Calu3 (cell line): Measurements from ENCODE around the gene VPS4B. TPM values are rescaled to one million over a fixed set of nuclear protein-coding genes. Genes with fewer than 3 reads are reported as not detected.

ENCODE experiments used
- BruUV-seq: library from RNA; stranded (reverse); fragments of 400-500 nt; replicated peaks from 2 replicates; lab custom pipeline; 2021; lab: Mats Ljungman, UMichigan
- CTCF ChIA-PET: fragments of 300-600 bp; sonication (Branson Sonifier 250); formaldehyde crosslinking; loops from one replicate; lab custom pipeline; 2022; ENCODE audit warnings: antibody characterized with exemption; lab: Charles Lee
- DNase-seq: peaks from one replicate; pipeline ENCODE4 v3.0.0; 2022
- H3K27ac Mint-ChIP-seq: one replicate; pipeline ENCODE4 v1.8.0; 2022; ENCODE audit warnings: mixed read lengths; ENCODE audit not compliant: unreplicated experiment
- H3K27me3 Mint-ChIP-seq: one replicate; pipeline ENCODE4 v1.8.0; 2022; ENCODE audit warnings: mixed read lengths; ENCODE audit not compliant: unreplicated experiment
- H3K36me3 Mint-ChIP-seq: one replicate; pipeline ENCODE4 v1.8.0; 2022; ENCODE audit warnings: mild to moderate bottlenecking, moderate library complexity, mixed read lengths; ENCODE audit not compliant: insufficient read depth, unreplicated experiment
- H3K4me1 Mint-ChIP-seq: one replicate; pipeline ENCODE4 v1.8.0; 2022; ENCODE audit warnings: mild to moderate bottlenecking, low read depth, mixed read lengths; ENCODE audit not compliant: unreplicated experiment
- H3K4me3 Mint-ChIP-seq: one replicate; pipeline ENCODE4 v1.8.0; 2022; ENCODE audit warnings: mild to moderate bottlenecking, low read depth, moderate library complexity, mixed read lengths; ENCODE audit not compliant: unreplicated experiment
- H3K9me3 Mint-ChIP-seq: one replicate; pipeline ENCODE4 v1.8.0; 2022; ENCODE audit warnings: low read depth, mixed read lengths; ENCODE audit not compliant: unreplicated experiment
- intact Hi-C: fragments of 100-400 bp; cut with micrococcal nuclease; formaldehyde crosslinking; loops from one replicate; pipeline ENCODE4 v1.10.0; 2022; ENCODE audit not compliant: unreplicated experiment
- total RNA-seq: library from RNA; stranded (reverse); gene quantifications from 2 replicates; pipeline ENCODE4 v1.2.3, GENCODE V29; 2022
- TF ChIP-seq, protein P1 (sequence below): fragments of 200-600 bp; IDR thresholded peaks from one replicate; pipeline ENCODE4 v1.8.0; 2022; ENCODE audit warnings: antibody characterized with exemption; ENCODE audit not compliant: unreplicated experiment

VPS4B gene
- total RNA-seq, 1 experiment from 2014 or later, result 83.3 TPM

DNA sequence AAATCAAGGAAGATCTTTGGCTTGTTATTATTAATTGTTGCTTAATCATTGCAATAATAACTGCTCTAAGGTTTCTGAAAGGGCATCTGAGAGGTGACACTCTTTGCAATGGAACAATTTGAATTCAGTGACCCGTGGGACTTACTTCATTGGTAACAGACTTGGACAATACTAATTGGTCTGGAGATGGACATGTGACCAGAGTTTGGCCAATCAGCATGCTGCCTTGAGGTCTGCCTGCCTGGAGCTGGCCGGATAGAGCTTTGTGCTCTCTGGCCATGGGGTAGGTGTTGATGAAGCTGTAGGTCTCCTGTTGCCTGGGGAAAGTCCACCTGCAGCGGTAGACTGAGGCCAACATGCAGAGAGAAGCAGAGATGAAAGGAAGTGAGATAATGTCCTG, 24.0 kb upstream of the VPS4B start:
- TF ChIP-seq, protein P1, sequence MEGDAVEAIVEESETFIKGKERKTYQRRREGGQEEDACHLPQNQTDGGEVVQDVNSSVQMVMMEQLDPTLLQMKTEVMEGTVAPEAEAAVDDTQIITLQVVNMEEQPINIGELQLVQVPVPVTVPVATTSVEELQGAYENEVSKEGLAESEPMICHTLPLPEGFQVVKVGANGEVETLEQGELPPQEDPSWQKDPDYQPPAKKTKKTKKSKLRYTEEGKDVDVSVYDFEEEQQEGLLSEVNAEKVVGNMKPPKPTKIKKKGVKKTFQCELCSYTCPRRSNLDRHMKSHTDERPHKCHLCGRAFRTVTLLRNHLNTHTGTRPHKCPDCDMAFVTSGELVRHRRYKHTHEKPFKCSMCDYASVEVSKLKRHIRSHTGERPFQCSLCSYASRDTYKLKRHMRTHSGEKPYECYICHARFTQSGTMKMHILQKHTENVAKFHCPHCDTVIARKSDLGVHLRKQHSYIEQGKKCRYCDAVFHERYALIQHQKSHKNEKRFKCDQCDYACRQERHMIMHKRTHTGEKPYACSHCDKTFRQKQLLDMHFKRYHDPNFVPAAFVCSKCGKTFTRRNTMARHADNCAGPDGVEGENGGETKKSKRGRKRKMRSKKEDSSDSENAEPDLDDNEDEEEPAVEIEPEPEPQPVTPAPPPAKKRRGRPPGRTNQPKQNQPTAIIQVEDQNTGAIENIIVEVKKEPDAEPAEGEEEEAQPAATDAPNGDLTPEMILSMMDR, result no peak
- H3K9me3 Mint-ChIP-seq, result no peaks in the 10 kb centered on the region
- H3K27me3 Mint-ChIP-seq, result no peaks in the 10 kb centered on the region
- H3K36me3 Mint-ChIP-seq, result no peaks in the 10 kb centered on the region
- no peak for DNase-seq
- no peak overlapping the region for H3K27ac Mint-ChIP-seq
- intact Hi-C loops, result no loop called here
- CTCF ChIA-PET, result interaction anchor here (0.6 kb wide), 1 partner anchor 16 kb away, joined by 4 read pairs; no protein-coding TSS in a partner anchor
- H3K4me3 Mint-ChIP-seq, result no peak overlapping the region
- H3K4me1 Mint-ChIP-seq, result peaks cover 3% of the 10 kb centered on the region
- no TSS peak for BruUV-seq

DNA sequence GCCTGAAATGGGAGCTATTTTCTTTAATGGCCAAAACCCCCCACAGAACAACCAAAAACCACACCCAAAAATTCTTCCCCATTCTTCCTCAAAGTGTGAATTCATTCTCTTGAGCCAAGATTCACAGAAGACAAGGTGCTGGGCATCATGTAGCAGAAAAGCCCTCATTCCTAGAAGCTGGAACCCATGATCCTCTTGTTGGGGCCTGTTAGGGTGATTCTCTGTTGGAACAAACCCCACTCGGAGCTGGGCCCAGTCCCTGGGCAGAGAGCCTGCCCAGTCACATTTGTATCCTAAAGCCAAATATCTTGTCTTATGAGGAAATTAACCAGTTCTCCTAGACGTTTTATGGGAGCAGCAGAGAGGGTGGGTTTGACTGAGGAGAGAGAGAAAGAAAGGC, 22.8 kb upstream of the VPS4B start:
- H3K9me3 Mint-ChIP-seq, result no peaks in the 10 kb centered on the region

DNA sequence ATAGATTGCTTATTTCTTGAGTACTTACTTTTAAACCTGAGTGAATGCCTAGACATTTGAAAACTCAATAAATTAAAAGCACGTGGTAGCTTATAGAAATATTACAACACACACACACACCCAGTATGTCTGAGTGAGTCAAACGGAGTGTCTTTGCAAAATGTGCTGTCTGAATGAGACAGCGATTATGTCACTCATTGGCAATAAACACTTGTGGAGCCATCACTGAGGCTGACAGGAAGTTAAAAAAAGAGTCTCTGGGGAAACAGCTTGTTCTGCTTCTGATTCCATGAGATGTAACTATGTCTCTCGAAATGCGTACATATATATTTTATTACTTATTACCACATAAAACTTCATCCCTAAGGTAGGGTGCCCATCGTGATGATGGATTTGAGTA, 22.3 kb upstream of the VPS4B start:
- intact Hi-C loops, result no loop called here
- no peaks in the 10 kb centered on the region for H3K4me1 Mint-ChIP-seq
- no peak overlapping the region for H3K4me3 Mint-ChIP-seq
- no TSS peak for BruUV-seq
- CTCF ChIA-PET, result no interaction called here
- TF ChIP-seq, protein P1, result no peak
- no peak overlapping the region for H3K27ac Mint-ChIP-seq
- H3K27me3 Mint-ChIP-seq, result no peaks in the 10 kb centered on the region
- no peak for DNase-seq
- H3K36me3 Mint-ChIP-seq, result no peaks in the 10 kb centered on the region
- H3K9me3 Mint-ChIP-seq, result no peaks in the 10 kb centered on the region

More for the DNA sequence above, 22.8 kb upstream of the VPS4B start:
- H3K36me3 Mint-ChIP-seq, result no peaks in the 10 kb centered on the region
- no peak for DNase-seq
- H3K27me3 Mint-ChIP-seq, result no peaks in the 10 kb centered on the region
- CTCF ChIA-PET, result no interaction called here
- H3K4me3 Mint-ChIP-seq, result no peak overlapping the region
- TF ChIP-seq, protein P1, result no peak
- no TSS peak for BruUV-seq
- H3K27ac Mint-ChIP-seq, result no peak overlapping the region
- H3K4me1 Mint-ChIP-seq, result no peaks in the 10 kb centered on the region
- intact Hi-C loops, result no loop called here

DNA sequence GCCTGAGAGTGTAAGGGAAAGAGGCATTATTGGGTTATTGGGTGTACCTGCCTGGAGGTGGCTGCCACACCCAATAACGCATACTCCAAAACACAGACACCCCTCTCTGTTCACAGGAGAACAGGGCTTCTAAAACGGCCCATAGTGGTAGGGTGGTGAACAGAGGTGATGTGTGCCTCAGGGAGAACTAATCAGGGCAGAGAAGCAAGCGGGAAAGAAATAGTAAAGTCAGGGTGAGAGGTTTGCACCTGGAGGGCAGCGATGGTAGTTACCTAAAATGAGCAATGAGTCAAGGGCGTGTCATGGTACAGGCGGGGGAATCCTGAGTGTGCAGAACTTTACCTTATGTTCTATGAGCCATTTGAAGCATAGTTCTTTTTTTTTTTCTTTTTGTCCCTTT, 21.6 kb upstream of the VPS4B start:
- Mint-ChIP-seq H3K27ac (no peak overlapping the region), H3K4me1 (no peaks in the 10 kb centered on the region), H3K36me3 (no peaks in the 10 kb centered on the region), H3K4me3 (no peak overlapping the region), H3K9me3 (no peaks in the 10 kb centered on the region), H3K27me3 (no peaks in the 10 kb centered on the region)
- CTCF ChIA-PET, result interaction anchor here (0.6 kb wide), 1 partner anchor 183 kb away, joined by 3 read pairs; no protein-coding TSS in a partner anchor
- no peak for DNase-seq
- TF ChIP-seq, protein P1, result no peak
- intact Hi-C loops, result no loop called here
- BruUV-seq, result no TSS peak
